ENCODE data around the gene NALCN.

NALCN gene

DNA sequence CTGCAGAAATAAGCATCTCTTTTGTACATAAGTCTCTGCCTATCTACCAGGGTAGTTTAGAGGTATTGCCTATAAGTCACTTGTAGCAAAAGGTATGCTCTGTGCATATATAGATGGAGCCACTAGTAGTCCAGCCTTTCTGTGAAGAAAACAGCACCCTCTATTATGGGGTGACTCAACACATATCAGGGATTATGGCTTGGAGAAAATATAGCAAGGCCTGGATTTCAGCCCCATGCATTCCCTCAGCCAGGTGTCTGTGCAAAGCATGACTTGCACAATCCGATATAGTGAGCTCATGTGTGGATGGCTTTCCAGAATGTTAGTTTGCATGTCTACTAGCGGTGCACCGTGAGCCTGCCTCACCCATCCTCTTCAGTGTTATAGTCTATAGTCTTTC lies 13.4 kb upstream of the NALCN start (continued):
- no peak for TF ChIP-seq ZEB2 (tag by site-specific recombination; IDR thresholded peaks at IDR 0.05)
- TF ChIP-seq ZNF610 (tag by site-specific recombination; IDR thresholded peaks at IDR 0.05; ENCODE audit: borderline replicate concordance): no peak
- TF ChIP-seq ZNF133 (tag by site-specific recombination; IDR thresholded peaks at IDR 0.05): no peak

DNA sequence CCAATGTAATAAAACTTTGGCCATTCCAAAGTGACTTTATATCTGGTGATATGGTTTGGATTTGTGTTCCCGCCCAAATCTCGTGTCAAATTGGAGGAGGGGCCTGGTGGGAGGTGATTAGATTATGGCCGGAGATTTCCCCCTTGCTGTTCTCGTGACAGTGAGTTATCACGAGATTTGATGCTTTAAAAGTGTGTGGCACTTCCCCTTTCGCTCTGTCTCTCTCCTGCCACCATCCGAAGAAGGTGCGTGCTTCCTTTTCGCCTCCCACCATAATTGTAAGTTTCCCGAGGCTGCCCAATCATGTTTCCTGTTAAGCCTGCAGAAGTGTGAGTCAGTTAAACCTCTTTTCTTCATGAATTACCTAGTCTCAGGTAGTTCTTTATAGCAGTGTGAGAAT lies 9.3 kb upstream of the NALCN start:
- Histone ChIP-seq H3K27ac (ENCODE audit: extremely low read depth, low read depth, low read length) (no peak overlapping the region), H3K36me3 (ENCODE audit: control insufficient read depth in 2 of 2, insufficient read depth in 1 of 2, low read length in 2 of 2) (no peaks in the 10 kb centered on the region), H3K4me3 (ENCODE audit: low read depth, low read length) (no peak overlapping the region), H3K9me3 (ENCODE audit: control insufficient read depth, insufficient read depth, low read depth, low read length) (no peaks in the 10 kb centered on the region), H3K4me1 (ENCODE audit: control insufficient read depth, insufficient read depth, low read length) (no peaks in the 10 kb centered on the region)
- TF ChIP-seq ZNF416 (tag by site-specific recombination; IDR thresholded peaks at IDR 0.05) (no peak), YY1 (tag by site-specific recombination; IDR thresholded peaks at IDR 0.05) (no peak)
- CTCF ChIA-PET: no interaction called here
- POLR2A ChIA-PET: no interaction called here

DNA sequence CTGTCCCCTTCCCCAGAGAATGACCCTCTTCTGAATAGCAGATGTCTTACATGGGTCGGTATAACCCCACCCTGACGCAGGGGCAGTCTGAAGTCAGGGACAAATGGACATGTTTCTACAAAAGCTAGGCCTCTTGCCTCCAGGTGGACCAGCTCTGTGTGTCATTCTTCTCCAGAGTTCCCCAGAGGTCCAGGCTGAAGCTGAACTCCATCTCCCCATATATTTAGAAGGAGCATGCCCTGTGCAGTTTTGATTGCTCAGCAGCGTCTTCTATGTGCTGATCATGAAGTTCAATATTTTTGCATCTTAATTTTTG lies 8.8 kb upstream of the NALCN start:
- POLR2A ChIA-PET: no interaction called here
- H3K4me3 ChIP-seq (ENCODE audit: low read depth, low read length): no peak overlapping the region
- H3K9me3 ChIP-seq (ENCODE audit: control insufficient read depth, insufficient read depth, low read depth, low read length): no peaks in the 10 kb centered on the region
- no peak for TF ChIP-seq ZNF211 (tag by site-specific recombination; IDR thresholded peaks at IDR 0.05; ENCODE audit: low read depth)
- TF ChIP-seq HOXA7 (CRISPR knock-in tag; IDR thresholded peaks at IDR 0.05; ENCODE audit: borderline replicate concordance): no peak
- TF ChIP-seq ZNF585B (tag by site-specific recombination; IDR thresholded peaks at IDR 0.05): no peak
- no peak for TF ChIP-seq ZEB2 (tag by site-specific recombination; IDR thresholded peaks at IDR 0.05)
- no peak for TF ChIP-seq ZNF701 (tag by site-specific recombination; IDR thresholded peaks at IDR 0.05)
- H3K27ac ChIP-seq (ENCODE audit: extremely low read depth, low read depth, low read length): no peak overlapping the region
- no peaks in the 10 kb centered on the region for H3K36me3 ChIP-seq (ENCODE audit: control insufficient read depth in 2 of 2, insufficient read depth in 1 of 2, low read length in 2 of 2)
- CTCF ChIA-PET: no interaction called here
- no peaks in the 10 kb centered on the region for H3K4me1 ChIP-seq (ENCODE audit: control insufficient read depth, insufficient read depth, low read length)

DNA sequence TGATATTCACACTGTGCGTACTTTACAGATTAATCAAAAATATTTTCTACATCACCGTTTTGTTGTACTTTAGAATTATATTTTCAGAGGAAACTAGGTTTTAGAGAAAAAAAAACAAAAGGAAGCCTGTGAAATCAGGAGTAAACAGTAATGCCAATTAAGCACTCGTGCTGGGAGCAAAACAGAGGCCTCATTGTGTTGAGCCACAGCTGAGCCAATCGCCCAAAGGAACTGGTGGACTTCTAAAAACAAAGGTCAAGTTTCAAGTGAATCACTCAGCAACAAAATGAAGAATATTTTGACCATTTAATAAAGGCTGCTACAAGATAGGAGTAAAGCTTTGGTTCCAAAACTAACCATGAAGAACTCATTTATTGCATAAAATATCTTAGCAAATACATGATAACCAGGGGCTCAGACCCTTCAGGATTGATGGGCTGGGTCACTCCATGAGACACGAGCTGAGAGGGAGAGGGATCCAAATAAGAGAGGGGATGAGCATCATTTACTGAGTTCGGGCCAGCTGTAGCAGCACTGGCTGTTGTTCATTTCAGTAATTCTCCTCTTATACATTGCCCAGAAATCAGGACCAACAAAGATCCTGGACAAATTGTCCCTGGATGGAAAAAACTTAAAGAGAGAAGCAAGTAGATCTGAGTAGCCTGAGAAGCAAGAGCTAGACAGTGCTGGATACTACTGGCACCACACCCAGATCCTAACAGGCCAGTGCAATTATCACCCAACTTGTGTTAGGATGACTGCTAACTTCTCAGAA lies 8.3 kb upstream of the NALCN start:
- no peak overlapping the region for H3K27ac ChIP-seq (ENCODE audit: extremely low read depth, low read depth, low read length)
- no peak for TF ChIP-seq KLF8 (tag by site-specific recombination; IDR thresholded peaks at IDR 0.05)
- TF ChIP-seq SP2 (tag by site-specific recombination; IDR thresholded peaks at IDR 0.05): no peak
- TF ChIP-seq ZNF16 (tag by site-specific recombination; IDR thresholded peaks at IDR 0.05; ENCODE audit: low read depth): no peak
- no peak for TF ChIP-seq GLIS1 (tag by site-specific recombination; IDR thresholded peaks at IDR 0.05)
- no peak for TF ChIP-seq ZNF202 (tag by site-specific recombination; IDR thresholded peaks at IDR 0.05; ENCODE audit: borderline replicate concordance)
- no peak for TF ChIP-seq ZNF791 (tag by site-specific recombination; IDR thresholded peaks at IDR 0.05)
- TF ChIP-seq HOXC10 (CRISPR knock-in tag; IDR thresholded peaks at IDR 0.05): no peak
- TF ChIP-seq, protein P1, sequence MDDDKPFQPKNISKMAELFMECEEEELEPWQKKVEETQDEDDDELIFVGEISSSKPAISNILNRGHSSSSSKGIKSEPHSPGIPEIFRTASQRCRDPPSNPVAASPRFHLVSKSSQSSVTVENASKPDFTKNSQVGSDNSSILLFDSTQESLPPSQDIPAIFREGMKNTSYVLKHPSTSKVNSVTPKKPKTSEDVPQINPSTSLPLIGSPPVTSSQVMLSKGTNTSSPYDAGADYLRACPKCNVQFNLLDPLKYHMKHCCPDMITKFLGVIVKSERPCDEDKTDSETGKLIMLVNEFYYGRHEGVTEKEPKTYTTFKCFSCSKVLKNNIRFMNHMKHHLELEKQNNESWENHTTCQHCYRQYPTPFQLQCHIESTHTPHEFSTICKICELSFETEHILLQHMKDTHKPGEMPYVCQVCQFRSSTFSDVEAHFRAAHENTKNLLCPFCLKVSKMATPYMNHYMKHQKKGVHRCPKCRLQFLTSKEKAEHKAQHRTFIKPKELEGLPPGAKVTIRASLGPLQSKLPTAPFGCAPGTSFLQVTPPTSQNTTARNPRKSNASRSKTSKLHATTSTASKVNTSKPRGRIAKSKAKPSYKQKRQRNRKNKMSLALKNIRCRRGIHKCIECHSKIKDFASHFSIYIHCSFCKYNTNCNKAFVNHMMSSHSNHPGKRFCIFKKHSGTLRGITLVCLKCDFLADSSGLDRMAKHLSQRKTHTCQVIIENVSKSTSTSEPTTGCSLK (tag by site-specific recombination; IDR thresholded peaks at IDR 0.05): no peak
- no peak for TF ChIP-seq MEIS1 (CRISPR knock-in tag; IDR thresholded peaks at IDR 0.05; ENCODE audit: borderline replicate concordance)
- TF ChIP-seq ZNF366 (tag by site-specific recombination; conservative IDR thresholded peaks at IDR 0.05): no peak
- no peak for TF ChIP-seq ZNF530 (tag by site-specific recombination; IDR thresholded peaks at IDR 0.05; ENCODE audit: low read depth)
- no peak for TF ChIP-seq ZNF266 (tag by site-specific recombination; IDR thresholded peaks at IDR 0.05; ENCODE audit: low read depth)
- TF ChIP-seq, protein P2, sequence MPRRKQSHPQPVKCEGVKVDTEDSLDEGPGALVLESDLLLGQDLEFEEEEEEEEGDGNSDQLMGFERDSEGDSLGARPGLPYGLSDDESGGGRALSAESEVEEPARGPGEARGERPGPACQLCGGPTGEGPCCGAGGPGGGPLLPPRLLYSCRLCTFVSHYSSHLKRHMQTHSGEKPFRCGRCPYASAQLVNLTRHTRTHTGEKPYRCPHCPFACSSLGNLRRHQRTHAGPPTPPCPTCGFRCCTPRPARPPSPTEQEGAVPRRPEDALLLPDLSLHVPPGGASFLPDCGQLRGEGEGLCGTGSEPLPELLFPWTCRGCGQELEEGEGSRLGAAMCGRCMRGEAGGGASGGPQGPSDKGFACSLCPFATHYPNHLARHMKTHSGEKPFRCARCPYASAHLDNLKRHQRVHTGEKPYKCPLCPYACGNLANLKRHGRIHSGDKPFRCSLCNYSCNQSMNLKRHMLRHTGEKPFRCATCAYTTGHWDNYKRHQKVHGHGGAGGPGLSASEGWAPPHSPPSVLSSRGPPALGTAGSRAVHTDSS (tag by site-specific recombination; IDR thresholded peaks at IDR 0.05): no peak
- no peak for TF ChIP-seq ZNF292 (tag by site-specific recombination; IDR thresholded peaks at IDR 0.05; ENCODE audit: borderline replicate concordance, low read depth)
- TF ChIP-seq ZNF311 (tag by site-specific recombination; IDR thresholded peaks at IDR 0.05; ENCODE audit: borderline replicate concordance): no peak
- TF ChIP-seq, protein P3, sequence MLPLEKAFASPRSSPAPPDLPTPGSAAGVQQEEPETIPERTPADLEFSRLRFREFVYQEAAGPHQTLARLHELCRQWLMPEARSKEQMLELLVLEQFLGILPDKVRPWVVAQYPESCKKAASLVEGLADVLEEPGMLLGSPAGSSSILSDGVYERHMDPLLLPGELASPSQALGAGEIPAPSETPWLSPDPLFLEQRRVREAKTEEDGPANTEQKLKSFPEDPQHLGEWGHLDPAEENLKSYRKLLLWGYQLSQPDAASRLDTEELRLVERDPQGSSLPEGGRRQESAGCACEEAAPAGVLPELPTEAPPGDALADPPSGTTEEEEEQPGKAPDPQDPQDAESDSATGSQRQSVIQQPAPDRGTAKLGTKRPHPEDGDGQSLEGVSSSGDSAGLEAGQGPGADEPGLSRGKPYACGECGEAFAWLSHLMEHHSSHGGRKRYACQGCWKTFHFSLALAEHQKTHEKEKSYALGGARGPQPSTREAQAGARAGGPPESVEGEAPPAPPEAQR (tag by site-specific recombination; IDR thresholded peaks at IDR 0.05): no peak
- no peak for TF ChIP-seq ZNF37A (tag by site-specific recombination; IDR thresholded peaks at IDR 0.05)

More for the DNA sequence above, 8.3 kb upstream of the NALCN start:
- no peaks in the 10 kb centered on the region for H3K9me3 ChIP-seq (ENCODE audit: control insufficient read depth, insufficient read depth, low read depth, low read length)
- H3K4me1 ChIP-seq (ENCODE audit: control insufficient read depth, insufficient read depth, low read length): no peaks in the 10 kb centered on the region
- H3K4me3 ChIP-seq (ENCODE audit: low read depth, low read length): no peak overlapping the region
- no peaks in the 10 kb centered on the region for H3K36me3 ChIP-seq (ENCODE audit: control insufficient read depth in 2 of 2, insufficient read depth in 1 of 2, low read length in 2 of 2)
- CTCF ChIA-PET: no interaction called here
- POLR2A ChIA-PET: no interaction called here

Measured in HEK293 (cell line).